Esophagus muscularis mucosa (tissue), 4 donors: ENCODE results near the gene MDGA2.

Source experiments
- CTCF ChIP-seq, 3 experiments: fragments of 200-600 bp in 2 of 3; fragments of 450-650 bp in 1 of 3; sonication (generic) in 2 of 3; IDR thresholded peaks; one replicate each; pipeline ENCODE4 v1.5.1; 2017 to 2019; ENCODE audit warnings: antibody characterized with exemption in 3 of 3, mild to moderate bottlenecking in 2 of 3, moderate library complexity in 1 of 3
- EP300 ChIP-seq: sonication (generic); formaldehyde crosslinking; IDR thresholded peaks from one replicate; pipeline ENCODE4 v1.6.1; 2017; ENCODE audit warnings: antibody characterized with exemption
- POLR2A ChIP-seq: fragments of 450-650 bp; IDR thresholded peaks from one replicate; pipeline ENCODE4 v1.6.1; 2017; ENCODE audit warnings: antibody characterized with exemption, moderate library complexity, mild to moderate bottlenecking, low read depth
- POLR2AphosphoS5 ChIP-seq, 2 donors: sonication (generic); formaldehyde crosslinking; IDR thresholded peaks; one replicate each; pipeline ENCODE4 v1.6.1; 2017; ENCODE audit warnings: antibody characterized with exemption in 2 of 2

GRCh38 chr14:47524524-47524923 lies 150.9 kb downstream of the MDGA2 start:
- TF ChIP-seq CTCF (IDR thresholded peaks at IDR 0.05) (no peak), EP300 (no peak), POLR2AphosphoS5 (IDR thresholded peaks at IDR 0.05) (no peak), POLR2A (no peak)
